DMS114 treated with DMSO at 0.1 percent for 48 hours (cell line): Measurements from ENCODE around the gene MESP1.

Experiments
- DNase-seq: peaks from one replicate; lab custom pipeline; 2025; ENCODE audit not compliant: unreplicated experiment; lab: John Stamatoyannopoulos, UW

The MESP1 gene

DNA sequence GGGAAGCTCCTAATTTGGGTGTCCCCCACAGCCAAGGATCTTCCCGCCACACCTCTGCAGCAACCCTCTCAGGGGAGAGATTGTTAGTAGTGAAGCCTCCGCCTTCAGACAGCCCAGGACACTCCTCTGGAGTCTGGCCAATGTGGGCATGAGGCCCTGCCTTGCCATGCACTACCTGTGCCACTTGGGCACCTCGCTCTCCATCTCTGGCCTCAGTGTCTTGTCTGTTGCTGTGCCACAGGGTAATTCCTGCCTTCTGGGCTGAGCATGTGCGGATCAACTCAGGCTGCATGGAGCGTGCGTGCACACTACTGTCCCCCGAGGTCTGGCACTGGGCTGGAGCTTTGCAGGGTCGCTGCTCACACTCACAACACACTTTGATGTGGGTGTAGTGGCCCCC lies 7.9 kb upstream of the MESP1 start:
- no peak for DNase-seq

DNA sequence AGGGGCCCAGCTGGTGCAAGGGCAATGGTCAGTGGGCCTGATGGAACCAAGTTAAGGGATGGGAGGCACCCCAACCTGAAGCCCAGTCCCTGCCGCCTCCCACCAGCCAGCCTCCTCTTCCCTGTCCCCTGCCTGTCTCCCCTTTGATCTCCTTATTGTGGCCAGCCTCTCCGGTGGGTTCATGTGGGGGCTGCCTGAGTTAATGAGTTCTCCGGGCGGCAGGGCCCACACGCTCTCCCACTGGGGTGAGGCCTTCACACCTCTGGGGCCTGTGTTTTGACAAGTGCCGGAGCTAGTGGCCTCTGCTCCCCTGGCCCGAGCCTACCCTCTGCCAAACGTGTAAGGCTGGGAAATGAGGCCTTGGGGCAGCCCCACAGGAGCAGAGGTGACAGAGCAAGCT lies 7.2 kb upstream of the MESP1 start:
- DNase-seq: no peak

DNA sequence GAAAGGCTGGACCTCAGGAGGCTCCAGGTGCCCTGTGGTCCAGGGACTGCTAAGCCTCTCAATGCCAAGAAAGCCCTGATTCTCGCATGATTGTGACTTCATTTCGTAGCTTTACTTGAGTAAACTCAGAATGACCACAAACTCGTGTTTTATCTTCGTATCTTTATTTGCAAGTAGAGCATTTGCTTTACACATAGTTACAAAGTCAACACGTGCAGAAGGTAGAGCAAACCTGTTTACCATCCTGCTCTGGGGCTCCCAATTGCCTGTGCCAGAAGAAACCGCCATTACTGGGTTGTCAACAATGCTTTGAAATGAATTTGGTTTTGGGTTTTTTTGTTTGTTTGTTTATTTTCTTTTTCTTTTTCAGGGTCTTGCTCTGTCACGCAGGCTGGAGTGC lies 5.8 kb upstream of the MESP1 start:
- no peak for DNase-seq

DNA sequence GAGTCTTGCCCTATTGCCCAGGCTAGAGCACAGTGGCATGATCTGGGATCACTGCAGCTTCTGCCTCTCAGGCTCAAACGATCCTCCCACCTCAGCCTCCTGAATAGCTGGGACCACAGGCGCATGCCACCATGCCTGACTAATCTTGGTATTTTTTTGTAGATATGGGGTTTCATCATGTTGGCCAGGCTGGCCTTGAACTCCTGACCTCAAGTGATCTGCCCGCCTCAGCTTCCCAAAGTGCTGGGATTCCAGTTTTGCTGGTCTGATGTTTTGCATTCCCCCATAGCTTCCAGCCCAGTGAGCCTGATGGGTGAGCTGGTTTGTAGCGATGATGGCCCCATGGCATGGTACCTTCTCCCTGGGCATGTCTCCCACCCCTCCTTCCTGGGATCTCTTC lies 4.7 kb upstream of the MESP1 start:
- no peak for DNase-seq

DNA sequence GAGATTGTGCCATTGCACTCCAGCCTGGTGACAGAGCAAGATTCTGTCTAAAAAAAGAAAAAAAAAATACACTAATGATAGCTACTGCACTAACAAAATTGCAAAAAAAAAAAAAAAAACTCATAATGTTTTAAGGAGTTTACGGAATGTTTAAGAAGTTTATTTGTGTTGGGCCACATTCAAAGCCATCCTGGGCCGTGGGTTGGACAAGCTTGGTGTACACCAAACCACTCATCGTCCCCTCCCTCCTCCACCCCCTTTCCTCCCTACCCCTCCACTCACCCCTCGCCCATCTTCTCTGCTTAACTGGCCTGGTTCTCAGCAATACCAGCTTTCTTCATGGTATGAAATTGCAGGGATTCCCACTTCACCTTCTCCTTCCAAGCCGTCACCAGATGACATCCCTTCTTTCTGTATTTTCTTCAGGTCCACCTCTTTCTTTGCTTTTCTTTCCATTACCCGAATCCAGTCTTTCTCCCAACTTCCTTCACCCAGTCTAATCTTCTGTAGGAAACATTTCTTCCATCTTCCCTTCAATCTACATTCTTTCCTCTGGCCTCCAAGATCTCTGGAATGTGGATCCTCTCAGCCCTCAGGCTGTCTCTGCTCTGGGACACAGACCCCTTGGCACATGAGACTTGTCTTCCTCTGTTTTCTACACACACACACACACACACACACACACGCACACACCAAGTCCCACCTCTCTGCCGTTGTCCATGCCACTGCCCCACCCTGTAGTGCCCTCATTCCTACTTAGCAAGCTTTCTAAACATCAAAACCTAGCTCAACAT lies 3.5 kb upstream of the MESP1 start:
- DNase-seq: no peak

DNA sequence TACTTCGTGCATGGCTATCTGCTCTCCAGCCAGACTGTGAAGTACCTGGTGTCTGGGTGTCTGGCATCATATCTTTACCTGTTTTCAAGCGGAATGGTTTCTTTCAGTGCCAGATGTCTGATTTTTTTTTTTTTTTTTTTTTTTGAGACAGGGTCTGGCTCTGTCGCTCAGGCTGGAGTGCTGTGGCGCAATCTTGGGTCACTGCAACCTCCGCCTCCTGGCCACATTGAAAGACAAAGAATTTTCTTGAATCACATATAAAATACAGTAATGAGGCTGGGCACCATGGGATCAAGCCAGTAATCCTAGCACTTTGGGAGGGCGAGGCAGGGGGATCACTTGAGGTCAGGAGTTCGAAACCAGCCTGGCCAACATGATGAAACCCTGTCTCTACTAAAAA lies 2.8 kb upstream of the MESP1 start:
- DNase-seq: no peak

DNA sequence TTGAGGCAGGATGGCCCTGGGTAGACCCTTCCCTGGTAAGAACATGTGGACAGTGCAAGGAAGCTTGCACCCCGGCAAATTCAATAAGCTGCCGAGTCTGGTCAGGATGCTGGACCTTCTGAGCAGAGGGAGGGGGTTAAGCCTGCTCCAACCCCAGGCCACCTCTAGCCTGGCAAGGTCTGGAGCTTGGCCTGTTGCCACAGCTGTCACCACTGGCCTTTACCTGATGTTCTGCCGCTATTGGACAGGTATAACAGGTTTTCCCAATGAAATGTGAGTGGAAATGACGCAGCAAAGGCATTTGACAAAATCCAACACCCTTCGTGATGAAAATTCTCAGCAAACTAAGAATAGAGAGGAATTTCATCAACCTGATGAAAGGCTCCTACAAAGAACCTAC lies 699 bp upstream of the MESP1 start:
- DNase-seq: no peak

DNA sequence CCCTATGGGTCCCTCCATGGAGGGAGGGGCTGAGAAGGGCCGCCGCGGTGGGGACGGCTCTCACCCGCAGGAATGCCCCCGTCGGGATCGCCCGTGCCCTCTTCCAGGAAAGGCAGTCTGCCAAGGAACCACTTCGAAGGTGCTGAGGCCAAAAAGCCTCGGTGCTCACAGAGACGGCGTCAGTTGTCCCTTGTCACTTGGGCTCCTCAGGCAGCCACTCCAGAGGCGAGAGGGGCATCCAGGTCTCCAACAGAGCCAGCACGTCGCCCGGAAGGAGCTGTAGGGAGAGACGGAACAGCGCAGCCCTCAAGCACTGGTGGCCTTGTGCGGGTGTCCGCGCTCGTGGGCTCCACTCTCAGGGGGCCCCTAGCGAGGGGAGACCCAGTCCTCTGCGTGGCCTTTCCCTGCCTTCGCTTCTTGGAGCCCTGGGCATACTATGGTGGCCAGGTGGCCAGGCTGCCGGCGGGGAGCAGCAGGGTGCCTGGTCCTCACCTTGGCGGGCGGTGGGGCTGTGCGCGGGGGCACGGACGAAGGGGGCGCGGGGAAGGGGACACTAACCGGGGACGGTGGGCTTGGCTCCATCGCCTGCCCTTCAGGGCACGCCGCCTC lies 994 bp downstream of the MESP1 start:
- DNase-seq: no peak

DNA sequence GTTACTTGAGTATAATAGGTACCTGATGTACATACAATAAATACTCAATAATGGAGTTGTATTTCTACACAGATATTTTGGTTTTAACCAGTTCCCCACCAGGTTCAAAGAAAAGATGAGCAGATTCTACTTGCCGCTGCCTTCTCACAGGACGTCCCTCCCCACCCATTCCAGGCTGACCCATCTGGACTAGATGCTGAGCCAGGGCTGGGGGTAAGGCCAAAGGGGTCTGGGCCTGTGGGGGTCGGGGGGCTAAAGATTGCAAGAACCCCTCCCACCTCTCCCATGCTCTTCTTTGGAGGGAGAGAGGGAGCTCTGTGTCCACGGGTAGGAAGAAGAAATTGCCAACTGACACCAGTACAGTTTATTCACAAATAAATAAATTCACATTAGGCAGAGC lies 1.5 kb downstream of the MESP1 start:
- no peak for DNase-seq

DNA sequence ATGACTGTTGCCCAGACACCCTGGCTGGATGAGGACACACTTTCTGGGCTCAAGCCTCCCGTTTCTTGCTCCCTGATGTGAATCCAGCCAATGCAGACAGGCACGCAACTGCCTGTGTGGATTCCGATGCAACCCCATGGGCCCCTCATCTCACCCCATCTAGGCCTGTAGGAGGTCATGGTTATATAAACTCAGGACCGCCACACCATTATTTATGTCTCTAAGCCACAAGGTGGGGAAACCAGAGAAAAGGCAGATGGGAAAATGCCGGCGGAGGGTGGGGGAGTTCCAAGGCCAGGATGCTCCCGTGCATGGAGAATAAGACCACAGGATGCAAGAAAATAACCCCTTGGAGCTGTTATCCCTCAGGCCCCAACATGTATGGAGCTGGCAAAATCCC lies 2.0 kb downstream of the MESP1 start:
- DNase-seq: no peak

DNA sequence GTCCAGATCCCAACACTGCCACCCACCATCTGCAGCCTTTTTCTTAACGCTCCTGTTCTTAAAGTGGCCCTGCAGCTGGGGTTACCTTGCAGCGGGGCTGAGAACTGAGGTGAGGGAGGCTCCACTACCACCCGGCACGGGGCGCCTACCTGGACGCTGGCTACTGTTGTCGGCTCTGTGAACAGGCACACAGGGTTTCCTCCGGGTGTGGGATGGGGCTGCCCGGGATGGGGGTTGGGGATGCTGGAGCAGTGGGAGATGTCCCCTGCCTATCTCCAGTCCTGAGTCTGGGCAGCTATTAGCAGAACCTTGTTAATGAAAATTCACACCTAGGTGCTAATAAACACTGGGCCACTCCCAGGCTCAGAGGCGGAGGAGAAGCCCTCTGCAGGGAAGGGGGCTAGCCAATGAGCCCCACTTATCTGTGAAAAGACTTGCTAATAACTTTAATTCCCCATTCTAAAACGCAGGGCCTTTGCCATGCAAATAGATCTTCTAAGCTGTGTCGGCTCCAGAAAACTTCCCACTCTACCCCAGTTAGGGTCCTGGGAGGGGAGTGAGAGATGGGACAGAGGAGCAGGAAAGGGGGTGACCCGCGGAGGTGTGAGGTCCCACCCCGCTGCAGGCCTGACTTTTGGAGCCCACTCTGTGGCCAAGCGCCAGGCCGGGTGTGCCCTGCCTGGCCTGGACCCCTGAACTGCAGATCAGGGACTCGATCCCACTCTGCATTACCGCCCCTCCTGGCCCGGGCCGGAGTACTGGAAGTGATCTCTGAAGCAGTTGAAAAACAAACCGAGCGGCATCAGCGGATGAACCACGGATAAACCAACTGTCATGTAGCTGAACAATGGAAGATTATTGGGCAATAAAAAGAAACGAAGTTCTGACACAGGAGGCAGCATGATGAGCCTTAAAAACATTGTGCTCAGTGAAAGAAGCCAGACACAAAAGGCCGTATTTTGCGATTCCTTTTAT lies 3.1 kb downstream of the MESP1 start:
- DNase-seq: no peak

DNA sequence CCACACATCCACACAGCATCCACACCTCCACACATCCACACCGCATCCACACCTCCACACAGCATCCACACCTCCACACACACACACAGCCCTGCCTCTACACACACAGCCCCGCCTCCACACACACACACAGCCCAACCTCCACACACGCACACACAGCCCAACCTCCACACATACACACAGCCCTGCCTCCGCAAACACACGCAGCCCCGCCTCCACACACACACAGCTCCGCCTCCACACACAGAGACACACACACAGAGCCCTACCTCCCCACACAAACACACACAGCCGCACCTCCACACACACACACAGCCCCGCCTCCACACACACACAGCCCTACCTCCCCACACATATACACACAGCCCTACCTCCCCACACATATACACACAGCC lies 4.7 kb downstream of the MESP1 start:
- no peak for DNase-seq

DNA sequence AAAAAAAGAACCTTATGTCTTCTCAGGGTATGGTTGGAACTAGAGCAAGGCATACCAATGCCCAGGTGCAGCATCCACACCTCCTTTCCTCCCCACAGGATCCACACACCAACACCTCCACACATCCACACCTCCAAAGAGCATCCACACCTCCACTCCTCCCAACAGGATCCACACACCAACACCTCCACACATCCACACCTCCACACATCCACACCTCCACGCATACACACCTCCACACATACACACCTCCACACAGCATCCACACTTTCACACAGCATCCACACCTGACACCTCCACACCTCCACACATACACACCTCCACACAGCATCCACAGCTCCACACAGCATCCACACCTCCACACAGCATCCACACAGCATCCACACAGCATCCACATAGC lies 5.3 kb downstream of the MESP1 start:
- no peak for DNase-seq

DNA sequence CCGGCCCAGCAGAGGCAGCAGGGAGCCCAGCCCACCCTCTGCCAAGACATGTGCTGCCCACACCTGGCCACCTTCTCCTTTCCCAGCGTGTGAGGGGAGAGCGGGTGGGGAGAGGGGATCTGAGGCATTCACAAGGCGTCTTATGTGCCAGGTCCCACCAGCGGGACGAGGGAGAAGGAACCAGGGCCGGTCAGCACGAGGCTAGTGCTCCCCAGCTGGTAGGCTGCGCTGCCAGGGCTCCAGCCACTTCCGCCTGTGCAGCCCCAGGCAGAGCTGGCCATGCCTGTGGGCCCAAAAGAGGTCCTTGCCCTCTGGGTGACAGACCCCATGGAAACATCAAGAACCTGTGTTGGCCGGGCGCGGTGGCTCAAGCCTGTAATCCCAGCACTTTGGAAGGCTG lies 5.9 kb downstream of the MESP1 start:
- no peak for DNase-seq

DNA sequence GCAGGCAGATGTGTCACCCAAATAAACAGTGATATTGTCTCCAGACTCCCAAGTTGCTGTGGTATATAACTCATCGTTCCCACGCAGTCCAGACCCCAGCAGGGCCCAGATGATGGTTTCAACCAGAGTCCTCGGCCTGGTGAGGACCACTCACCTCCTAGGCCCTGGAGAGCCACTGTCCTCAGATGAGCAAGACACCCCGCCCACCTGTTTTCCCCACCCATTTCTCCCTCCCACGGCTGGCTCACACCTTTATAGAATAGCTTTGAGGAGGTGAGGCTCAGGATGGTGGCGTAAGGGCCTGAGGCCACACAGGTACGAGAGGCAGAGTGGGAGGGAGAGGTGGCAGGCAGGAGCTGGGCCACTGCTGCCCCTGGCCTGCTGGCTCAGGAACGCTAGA lies 7.5 kb downstream of the MESP1 start:
- no peak for DNase-seq

DNA sequence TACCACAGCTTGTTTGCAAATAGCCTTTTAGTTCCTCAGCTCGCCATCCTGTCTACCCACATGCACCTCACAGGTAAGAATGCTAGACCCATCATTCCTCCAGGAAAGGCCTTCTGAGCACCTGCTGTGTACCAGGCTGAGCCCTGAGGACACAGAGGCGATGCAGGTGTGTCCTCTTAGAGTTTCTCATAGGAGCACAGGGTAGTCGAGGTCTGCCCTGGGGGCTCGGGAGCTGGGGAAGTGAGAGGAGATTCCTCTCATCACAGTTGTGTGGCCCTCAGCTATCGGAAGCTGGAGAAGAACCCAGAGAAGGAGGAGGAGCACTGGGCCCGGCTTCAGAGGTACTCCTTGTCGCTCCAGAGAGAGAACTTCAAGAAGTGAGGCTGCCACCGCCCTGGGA lies 8.0 kb downstream of the MESP1 start:
- DNase-seq: no peak

DNA sequence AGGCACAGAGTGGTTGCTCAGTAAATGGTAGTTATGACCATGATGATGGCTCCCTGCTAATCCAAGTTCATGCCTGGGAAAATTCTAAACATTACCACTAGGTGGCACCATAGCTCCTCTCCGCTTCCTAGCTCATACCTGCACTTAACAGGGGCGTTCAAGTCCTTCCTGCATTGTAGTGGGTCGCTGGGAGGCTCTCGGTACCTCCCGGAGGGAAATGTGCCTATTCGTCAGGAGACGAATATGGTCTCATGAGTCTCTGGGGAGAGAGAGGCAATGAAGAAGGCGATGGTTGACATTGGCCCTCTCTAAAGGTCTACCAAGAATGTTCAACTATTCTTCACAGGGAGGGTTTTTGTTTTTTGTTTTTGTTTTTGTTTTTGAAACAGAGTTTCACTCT lies 10.9 kb downstream of the MESP1 start:
- peak; percentile 77 for DNase-seq

DNA sequence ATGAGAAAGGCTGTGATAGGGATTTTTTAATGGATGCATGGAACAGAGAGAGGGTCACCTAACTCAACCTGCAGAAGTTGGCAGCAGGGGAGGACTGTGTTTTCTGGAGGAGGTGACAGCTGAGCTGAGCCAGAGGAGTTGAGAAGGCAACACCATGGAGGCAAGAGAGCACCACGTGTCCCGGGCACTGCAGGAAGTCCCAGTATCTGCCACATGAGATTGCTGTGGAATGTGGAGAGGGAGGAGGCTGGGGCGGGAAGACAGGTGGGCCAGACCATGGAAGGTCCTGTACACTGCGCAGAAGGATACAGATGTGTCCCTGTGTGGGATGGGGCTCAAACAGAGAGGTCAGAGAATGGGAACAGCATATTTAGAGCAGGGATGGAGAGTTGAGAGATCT lies 15.3 kb downstream of the MESP1 start:
- DNase-seq: no peak

DNA sequence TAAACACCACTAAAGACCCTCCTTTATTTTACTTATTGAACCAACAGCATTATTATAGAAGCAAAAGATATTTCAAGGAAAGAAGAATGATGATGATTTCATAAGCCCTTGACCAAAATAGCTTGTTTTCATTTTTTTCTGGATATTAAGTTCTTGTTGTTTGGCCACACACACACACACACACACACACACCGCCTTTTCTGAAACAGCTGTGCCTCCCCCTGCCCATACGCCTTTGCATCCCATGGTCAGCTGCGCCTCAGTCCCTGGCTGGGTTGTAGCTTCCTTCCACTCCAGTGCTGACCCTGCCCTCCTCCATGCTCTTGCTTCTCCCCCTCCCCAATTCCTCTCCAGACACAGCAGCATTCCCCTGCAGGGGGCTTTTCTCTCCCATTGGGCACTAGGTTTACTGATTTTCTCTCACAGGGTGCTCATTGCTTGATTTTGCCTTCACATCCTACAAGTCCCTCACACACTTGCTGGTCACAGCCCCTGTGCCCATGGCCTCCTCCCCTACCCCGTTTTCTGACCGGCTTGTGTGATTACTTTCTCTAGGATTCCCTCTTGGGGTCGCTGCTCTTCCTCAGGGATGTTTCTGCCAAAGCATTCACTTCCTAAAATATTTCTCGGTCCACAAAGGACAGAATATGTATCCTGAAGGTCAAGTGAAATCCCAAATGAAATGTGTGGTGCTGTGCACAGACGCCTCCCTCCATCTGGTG lies 18.4 kb downstream of the MESP1 start:
- no peak for DNase-seq

DNA sequence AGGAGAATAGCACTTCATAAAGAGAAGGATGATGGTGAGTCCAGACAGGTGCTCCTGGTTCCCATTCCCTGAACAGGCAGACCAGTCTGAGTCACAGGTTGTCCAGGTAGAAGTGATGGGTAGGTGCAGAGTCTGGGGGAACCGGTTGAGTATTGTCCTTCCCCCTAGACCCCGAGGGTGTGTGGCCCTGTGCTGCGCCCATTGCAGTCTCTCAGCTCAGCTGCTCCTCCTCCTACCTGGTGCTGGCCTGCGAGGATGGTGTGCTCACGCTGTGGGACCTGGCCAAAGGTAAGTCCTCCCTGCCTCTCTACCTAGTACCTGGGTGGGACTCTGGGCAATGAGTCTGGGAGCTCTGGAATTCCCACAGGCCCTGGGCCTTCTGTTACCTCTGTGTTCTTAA lies 19.8 kb downstream of the MESP1 start:
- no peak for DNase-seq

DNA sequence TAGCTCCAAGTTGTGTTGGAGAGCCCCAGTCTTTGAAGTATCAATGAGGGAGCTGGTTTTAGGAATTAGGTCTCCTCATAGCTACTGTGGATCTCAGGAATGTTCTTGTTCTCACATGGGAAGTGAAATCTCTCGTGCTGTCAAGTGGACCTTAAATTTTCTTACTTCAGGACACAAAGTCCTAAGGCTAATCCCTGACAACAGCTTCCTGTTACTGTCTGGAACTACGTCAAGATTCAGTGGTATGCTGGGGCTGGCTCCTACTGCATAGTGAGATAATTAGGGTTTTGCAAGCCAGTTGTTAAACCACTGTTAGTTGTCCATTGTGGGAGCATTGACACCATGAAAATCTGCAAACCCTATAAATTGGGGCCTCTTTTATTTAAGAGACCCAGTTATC lies 22.8 kb downstream of the MESP1 start:
- no peak for DNase-seq
